ENCODE data around the gene NPAT.
"Not testable (repeated sequence)": the region's sequence is repeated elsewhere in the genome, so short reads cannot be mapped to it uniquely, and the experiment has no call there.

The NPAT gene

GRCh38 chr11:108177570-108177969, 44.9 kb downstream of the NPAT start:
- no peak for TF ChIP-seq CTCF (IDR thresholded peaks at IDR 0.05; ENCODE audit: control insufficient read depth, insufficient read depth, low read depth, low read length, missing control alignments)
- DNase-seq (ENCODE audit: low read depth) = no peak
- no peak overlapping the region for H3K4me3 ChIP-seq (ENCODE audit: control insufficient read depth, low read depth, low read length)

GRCh38 chr11:108170184-108170583, 52.3 kb downstream of the NPAT start:
- DNase-seq (ENCODE audit: low read depth) = no peak
- H3K4me3 ChIP-seq (ENCODE audit: control insufficient read depth, low read depth, low read length) = no peak overlapping the region
- no peak for TF ChIP-seq CTCF (IDR thresholded peaks at IDR 0.05; ENCODE audit: control insufficient read depth, insufficient read depth, low read depth, low read length, missing control alignments)

GRCh38 chr11:108167624-108168023, 54.8 kb downstream of the NPAT start:
- H3K4me3 ChIP-seq (ENCODE audit: control insufficient read depth, low read depth, low read length) = no peak overlapping the region
- TF ChIP-seq CTCF (IDR thresholded peaks at IDR 0.05; ENCODE audit: control insufficient read depth, insufficient read depth, low read depth, low read length, missing control alignments) = no peak
- no peak for DNase-seq (ENCODE audit: low read depth)

- not testable (repeated sequence) for H3K4me3 ChIP-seq (ENCODE audit: control insufficient read depth, low read depth, low read length); DNase-seq (ENCODE audit: low read depth)
Observed at GRCh38 chr11:108162878-108163277, 59.6 kb downstream of the NPAT start.

- no peak overlapping the region for H3K4me3 ChIP-seq (ENCODE audit: control insufficient read depth, low read depth, low read length)
- TF ChIP-seq CTCF (IDR thresholded peaks at IDR 0.05; ENCODE audit: control insufficient read depth, insufficient read depth, low read depth, low read length, missing control alignments) = no peak
- no peak for DNase-seq (ENCODE audit: low read depth)
Observed at GRCh38 chr11:108160970-108161566, 61.4 kb downstream of the NPAT start.

GRCh38 chr11:108154591-108154990, 67.8 kb downstream of the NPAT start:
- DNase-seq (ENCODE audit: low read depth) = no peak
- TF ChIP-seq CTCF (IDR thresholded peaks at IDR 0.05; ENCODE audit: control insufficient read depth, insufficient read depth, low read depth, low read length, missing control alignments) = no peak
- no peak overlapping the region for H3K4me3 ChIP-seq (ENCODE audit: control insufficient read depth, low read depth, low read length)

GRCh38 chr11:108148556-108148955, 73.9 kb downstream of the NPAT start:
- H3K4me3 ChIP-seq (ENCODE audit: control insufficient read depth, low read depth, low read length) = no peak overlapping the region
- no peak for DNase-seq (ENCODE audit: low read depth)
- TF ChIP-seq CTCF (IDR thresholded peaks at IDR 0.05; ENCODE audit: control insufficient read depth, insufficient read depth, low read depth, low read length, missing control alignments) = no peak
